Chondrocyte (in vitro differentiated cells): ENCODE measurements around the gene MRPL30. TPM values are rescaled to one million over a fixed set of nuclear protein-coding genes. Genes with fewer than 3 reads are reported as not detected.

Experiments
- DNase-seq: peaks from one replicate; pipeline ENCODE4 v3.0.0; 2021; ENCODE audit warnings: mixed read lengths, low spot score
- H3K27ac Mint-ChIP-seq: one replicate; pipeline ENCODE4 v1.8.0; 2021; ENCODE audit warnings: mild to moderate bottlenecking, moderate library complexity, mixed read lengths; ENCODE audit not compliant: unreplicated experiment
- H3K27me3 Mint-ChIP-seq: 2 replicates; pipeline ENCODE4 v1.8.0; 2021; ENCODE audit warnings: low read depth, mixed read lengths
- H3K36me3 Mint-ChIP-seq: 2 replicates; pipeline ENCODE4 v1.8.0; 2021; ENCODE audit warnings: low read depth, mixed read lengths
- H3K4me1 Mint-ChIP-seq: 2 replicates; pipeline ENCODE4 v1.8.0; 2021; ENCODE audit warnings: low read depth, mild to moderate bottlenecking, mixed read lengths
- H3K4me3 Mint-ChIP-seq: one replicate; pipeline ENCODE4 v1.8.0; 2021; ENCODE audit warnings: mild to moderate bottlenecking, moderate library complexity, mixed read lengths; ENCODE audit not compliant: unreplicated experiment
- H3K9me3 Mint-ChIP-seq: 2 replicates; pipeline ENCODE4 v1.8.0; 2021; ENCODE audit warnings: low read depth, mixed read lengths
- total RNA-seq: library from RNA; stranded (reverse); gene quantifications from 3 replicates; pipeline ENCODE4 v1.2.1, GENCODE V29; 2021
- TF ChIP-seq, protein P1 (sequence below): fragments of 200-600 bp; sonication (generic); IDR thresholded peaks from 2 replicates; pipeline ENCODE4 v1.5.0; 2021; ENCODE audit warnings: antibody characterized with exemption, mild to moderate bottlenecking, moderate library complexity

Gene MRPL30
- total RNA-seq, 1 donor from 2014 or later = 21.5 TPM

DNA sequence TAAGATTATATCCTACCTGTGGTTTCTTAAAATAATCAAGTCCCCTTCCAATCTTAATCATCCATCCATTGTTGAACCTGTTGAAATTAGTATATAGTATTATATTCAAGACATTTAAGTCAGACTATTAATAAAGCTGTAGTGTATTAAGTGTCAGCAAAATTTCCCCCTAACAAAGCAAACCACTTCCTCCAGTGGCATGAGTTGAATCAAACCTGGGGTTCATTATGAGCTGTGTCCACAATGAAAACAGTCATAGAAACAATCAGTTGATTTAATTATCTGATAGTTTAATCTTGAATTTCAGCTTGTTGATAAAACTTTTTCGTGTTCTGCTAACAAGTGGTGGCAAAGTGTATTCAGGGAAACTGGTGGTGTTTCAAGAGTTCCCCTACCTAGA, 11.4 kb upstream of the MRPL30 start:
- no peaks in the 10 kb centered on the region for H3K27me3 Mint-ChIP-seq
- no peaks in the 10 kb centered on the region for H3K9me3 Mint-ChIP-seq
- H3K27ac Mint-ChIP-seq = no peak overlapping the region
- H3K4me3 Mint-ChIP-seq = no peak overlapping the region
- no peak for DNase-seq
- no peaks in the 10 kb centered on the region for H3K4me1 Mint-ChIP-seq
- H3K36me3 Mint-ChIP-seq = peaks cover 15% of the 10 kb centered on the region
- TF ChIP-seq, protein P1, sequence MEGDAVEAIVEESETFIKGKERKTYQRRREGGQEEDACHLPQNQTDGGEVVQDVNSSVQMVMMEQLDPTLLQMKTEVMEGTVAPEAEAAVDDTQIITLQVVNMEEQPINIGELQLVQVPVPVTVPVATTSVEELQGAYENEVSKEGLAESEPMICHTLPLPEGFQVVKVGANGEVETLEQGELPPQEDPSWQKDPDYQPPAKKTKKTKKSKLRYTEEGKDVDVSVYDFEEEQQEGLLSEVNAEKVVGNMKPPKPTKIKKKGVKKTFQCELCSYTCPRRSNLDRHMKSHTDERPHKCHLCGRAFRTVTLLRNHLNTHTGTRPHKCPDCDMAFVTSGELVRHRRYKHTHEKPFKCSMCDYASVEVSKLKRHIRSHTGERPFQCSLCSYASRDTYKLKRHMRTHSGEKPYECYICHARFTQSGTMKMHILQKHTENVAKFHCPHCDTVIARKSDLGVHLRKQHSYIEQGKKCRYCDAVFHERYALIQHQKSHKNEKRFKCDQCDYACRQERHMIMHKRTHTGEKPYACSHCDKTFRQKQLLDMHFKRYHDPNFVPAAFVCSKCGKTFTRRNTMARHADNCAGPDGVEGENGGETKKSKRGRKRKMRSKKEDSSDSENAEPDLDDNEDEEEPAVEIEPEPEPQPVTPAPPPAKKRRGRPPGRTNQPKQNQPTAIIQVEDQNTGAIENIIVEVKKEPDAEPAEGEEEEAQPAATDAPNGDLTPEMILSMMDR = no peak

DNA sequence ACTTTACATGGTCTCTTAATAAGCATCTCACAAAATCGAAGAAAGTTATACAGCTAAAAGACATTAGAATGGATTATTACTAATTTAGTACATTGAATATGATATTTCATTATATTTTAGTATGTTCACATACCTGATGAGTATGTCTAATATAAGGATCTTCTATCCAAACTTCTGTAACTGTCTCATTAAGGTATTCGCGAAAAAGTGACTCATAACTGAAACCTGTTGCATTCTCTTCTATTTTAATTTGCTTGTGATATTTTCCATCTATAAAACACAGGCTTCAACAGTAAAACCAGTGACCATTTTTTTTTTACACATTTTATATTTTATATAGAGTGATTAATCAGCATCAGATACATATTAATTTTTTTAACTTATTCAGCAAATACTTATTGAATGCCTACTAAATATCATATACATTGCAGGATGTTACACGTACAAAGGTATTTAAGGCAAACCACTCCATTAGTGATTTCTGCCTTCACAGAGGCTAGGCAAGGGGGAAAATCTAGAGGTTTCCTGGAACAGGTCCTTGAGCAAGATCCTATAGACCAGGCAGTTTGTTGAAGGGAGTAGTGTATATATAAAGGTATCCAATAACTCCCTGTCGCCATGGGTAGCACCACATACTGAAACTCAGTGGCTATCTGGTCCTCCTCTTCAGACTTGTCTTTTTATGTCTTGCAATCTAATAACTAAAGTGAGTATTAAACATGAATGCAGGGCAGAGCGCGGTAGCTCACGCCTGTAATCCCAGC, 9.4 kb upstream of the MRPL30 start:
- DNase-seq = no peak
- no peaks in the 10 kb centered on the region for H3K27me3 Mint-ChIP-seq
- H3K27ac Mint-ChIP-seq = no peak overlapping the region
- TF ChIP-seq, protein P1 = no peak
- no peaks in the 10 kb centered on the region for H3K4me1 Mint-ChIP-seq
- H3K36me3 Mint-ChIP-seq = peaks cover 12% of the 10 kb centered on the region
- H3K4me3 Mint-ChIP-seq = no peak overlapping the region
- H3K9me3 Mint-ChIP-seq = no peaks in the 10 kb centered on the region

DNA sequence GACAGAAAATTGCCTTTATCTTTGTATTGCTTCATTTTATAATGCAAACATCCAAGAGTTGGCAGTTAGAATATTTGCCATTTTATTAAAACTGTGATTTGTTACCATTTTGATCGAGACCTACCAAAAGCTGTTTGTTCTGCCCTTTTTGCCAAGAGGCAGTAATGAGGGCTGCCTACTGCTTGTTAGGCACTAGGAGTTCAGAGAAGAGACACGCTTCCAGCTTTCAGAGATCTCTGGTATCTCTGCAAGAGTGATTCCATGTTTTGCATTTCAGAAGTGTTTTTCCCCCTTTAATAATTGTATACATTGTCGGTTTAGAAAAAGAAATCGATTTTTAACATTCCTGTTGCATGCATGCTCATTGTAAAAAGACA, 628 bp downstream of the MRPL30 start:
- Mint-ChIP-seq H3K27me3 (no peaks in the 10 kb centered on the region), H3K9me3 (no peaks in the 10 kb centered on the region), H3K36me3 (peaks cover 1% of the 10 kb centered on the region), H3K4me1 (peaks cover 42% of the 10 kb centered on the region), H3K4me3 (peak overlapping the region; percentile 100), H3K27ac (peak overlapping the region; percentile 98)
- TF ChIP-seq, protein P1 = no peak
- DNase-seq = no peak

DNA sequence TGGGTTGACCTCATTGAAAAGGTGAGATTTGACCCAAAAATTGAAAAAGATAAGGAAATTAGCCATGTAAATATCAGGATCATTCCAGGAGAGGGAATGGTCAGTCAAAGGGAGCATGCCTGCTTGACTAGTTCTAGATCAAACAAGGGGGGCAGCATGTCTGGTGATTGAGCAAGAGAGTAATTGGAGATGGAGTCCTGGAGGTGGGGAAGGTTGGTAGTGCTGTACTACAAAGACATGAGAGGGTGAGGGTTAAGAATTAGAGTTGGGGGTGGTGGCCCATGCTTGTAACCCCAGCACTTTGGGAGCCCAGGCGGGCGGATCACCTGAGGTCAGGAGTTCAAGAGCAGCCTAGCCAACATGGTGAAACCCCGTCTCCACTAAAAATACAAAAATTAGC, 2.0 kb downstream of the MRPL30 start:
- DNase-seq = no peak
- TF ChIP-seq, protein P1 = no peak
- Mint-ChIP-seq H3K4me3 (peak overlapping the region; percentile 42), H3K27me3 (no peaks in the 10 kb centered on the region), H3K36me3 (peaks cover 1% of the 10 kb centered on the region), H3K4me1 (peaks cover 42% of the 10 kb centered on the region), H3K9me3 (no peaks in the 10 kb centered on the region), H3K27ac (peak overlapping the region; percentile 47)

DNA sequence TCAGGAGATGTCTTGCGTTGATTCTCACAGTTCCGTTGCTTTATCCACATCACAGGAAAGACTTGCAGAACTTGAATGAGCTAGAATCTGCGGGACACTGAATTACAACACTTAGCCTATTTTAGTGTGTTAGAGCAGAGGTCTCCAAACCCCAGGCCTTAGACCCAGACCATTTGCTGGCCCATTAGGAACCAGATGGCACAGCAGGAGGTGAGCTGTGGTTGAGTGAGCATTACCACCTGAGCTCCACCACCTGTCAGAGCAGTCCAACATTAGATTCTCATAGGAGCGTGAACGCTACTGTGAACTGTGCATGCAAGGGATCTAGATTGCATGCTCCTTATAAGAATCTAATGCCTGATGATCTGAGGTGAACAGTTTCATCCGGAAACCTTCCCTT, 3.8 kb downstream of the MRPL30 start:
- Mint-ChIP-seq H3K9me3 (no peaks in the 10 kb centered on the region), H3K27ac (no peak overlapping the region), H3K36me3 (peaks cover 7% of the 10 kb centered on the region), H3K27me3 (no peaks in the 10 kb centered on the region), H3K4me1 (peaks cover 27% of the 10 kb centered on the region), H3K4me3 (no peak overlapping the region)
- TF ChIP-seq, protein P1 = no peak
- no peak for DNase-seq
